CD4-positive, CD25-positive, alpha-beta regulatory T cell (primary cell): ENCODE results near the gene H6PD. TPM values are rescaled to one million over a fixed set of nuclear protein-coding genes. Genes with fewer than 3 reads are reported as not detected.

Experiments used
- ATAC-seq, 2 donors: fragments of 150-1000 bp; cut with Tn5 transposase; one replicate each; pipeline ENCODE4 v1.10.0; 2021; ENCODE audit warnings: low read depth in 2 of 2, moderate number of reproducible peaks in 2 of 2, moderate library complexity in 1 of 2
- DNase-seq, 3 donors: peaks; one replicate each; pipeline versions ENCODE4 v3.0.0 to v3.0.0-alpha.2; 2012 to 2022; ENCODE audit warnings: mixed read lengths in 1 of 3
- H3K27ac ChIP-seq: one replicate; pipeline ENCODE4 v1.7.0; 2013; ENCODE audit warnings: mild to moderate bottlenecking, low read length; ENCODE audit not compliant: insufficient read depth, poor library complexity, severe bottlenecking
- H3K27me3 ChIP-seq: one replicate; pipeline ENCODE4 v1.7.0; 2013; ENCODE audit warnings: low read length; ENCODE audit not compliant: control insufficient read depth, insufficient read depth
- H3K36me3 ChIP-seq: one replicate; pipeline ENCODE4 v1.7.0; 2013; ENCODE audit warnings: mild to moderate bottlenecking, low read length, moderate library complexity; ENCODE audit not compliant: control insufficient read depth, insufficient read depth
- H3K4me1 ChIP-seq: 2 replicates; pipeline ENCODE4 v1.7.0; 2013; ENCODE audit warnings: mild to moderate bottlenecking, low read length; ENCODE audit not compliant: insufficient read depth, control insufficient read depth, poor library complexity, severe bottlenecking
- H3K4me3 ChIP-seq: one replicate; pipeline ENCODE4 v1.7.0; 2013; ENCODE audit warnings: low read depth, mild to moderate bottlenecking, low read length, moderate library complexity
- H3K9me3 ChIP-seq, 2 experiments: 1 replicate in 1 of 2; 2 replicates in 1 of 2; pipeline ENCODE4 v1.7.0; 2013; ENCODE audit warnings: low read length in 2 of 2, mild to moderate bottlenecking in 1 of 2, moderate library complexity in 1 of 2; ENCODE audit not compliant: control insufficient read depth in 2 of 2
- H3K27ac Mint-ChIP-seq, 3 donors: one replicate each; pipeline ENCODE4 v1.8.0; 2020 to 2022; ENCODE audit warnings: mild to moderate bottlenecking in 3 of 3, mixed read lengths in 3 of 3, moderate library complexity in 2 of 3
- H3K27me3 Mint-ChIP-seq: one replicate; pipeline ENCODE4 v1.8.0; 2022; ENCODE audit warnings: mild to moderate bottlenecking, mixed read lengths
- H3K36me3 Mint-ChIP-seq: one replicate; pipeline ENCODE4 v1.8.0; 2020; ENCODE audit warnings: mixed read lengths
- H3K4me1 Mint-ChIP-seq, 4 donors: one replicate each; pipeline ENCODE4 v1.8.0; 2020 to 2022; ENCODE audit warnings: mixed read lengths in 4 of 4, mild to moderate bottlenecking in 1 of 4
- H3K4me3 Mint-ChIP-seq, 4 donors: one replicate each; pipeline ENCODE4 v1.8.0; 2020 to 2022; ENCODE audit warnings: mild to moderate bottlenecking in 4 of 4, mixed read lengths in 4 of 4, moderate library complexity in 3 of 4
- H3K9me3 Mint-ChIP-seq, 7 donors: one replicate each; pipeline ENCODE4 v1.8.0; 2020 to 2022; ENCODE audit warnings: mixed read lengths in 7 of 7, mild to moderate bottlenecking in 3 of 7, moderate library complexity in 2 of 7
- polyA plus RNA-seq, 4 donors: library from polyadenylated mRNA; unstranded; fragments of 300-500 nt; fragmentation: Illumina TruSeq; gene quantifications; one replicate each; pipeline ENCODE4 v1.2.3, GENCODE V29; 2021
- total RNA-seq: library from RNA; stranded (reverse); gene quantifications from one replicate; pipeline ENCODE4 v1.2.3, GENCODE V29; 2022

The H6PD gene
- total and polyA plus RNA-seq, 5 donors from 2014 or later = 7.8 to 19.4 (median 8.9) TPM

DNA sequence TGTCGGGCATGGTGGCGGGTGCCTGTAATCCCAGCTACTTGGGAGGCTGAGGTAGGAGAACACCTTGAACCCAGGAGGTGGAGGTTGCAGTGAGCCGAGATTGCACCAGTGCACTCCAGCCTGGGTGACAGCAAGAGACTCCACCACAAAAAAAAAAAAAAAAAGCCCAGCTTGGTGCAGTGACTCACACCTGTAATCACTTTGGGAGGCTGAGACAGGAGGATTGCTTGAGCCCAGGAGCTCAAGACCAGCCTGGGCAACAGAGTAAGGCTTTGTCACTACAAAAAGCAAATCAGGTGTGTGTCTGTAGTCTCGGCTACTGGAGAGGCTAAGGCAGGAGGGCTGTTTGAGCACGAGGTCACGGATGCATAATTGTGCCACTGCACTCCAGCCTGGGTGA lies 5.0 kb upstream of the H6PD start:
- Mint-ChIP-seq H3K27ac (no peak overlapping the region), H3K36me3 (no peaks in the 10 kb centered on the region), H3K9me3 (no peaks in the 10 kb centered on the region), H3K4me3 (no peak overlapping the region), H3K27me3 (peaks cover 6% of the 10 kb centered on the region), H3K4me1 (peaks cover 0 to 8% (median 3%) of the 10 kb centered on the region in 4 donors)
- no peaks in the 10 kb centered on the region for H3K36me3 ChIP-seq
- H3K4me3 ChIP-seq = no peak overlapping the region
- H3K4me1 ChIP-seq = peaks cover 4% of the 10 kb centered on the region
- H3K9me3 ChIP-seq = no peaks in the 10 kb centered on the region
- ATAC-seq (no peak), DNase-seq (no peak)
- H3K27ac ChIP-seq = no peak overlapping the region
- peaks cover 2% of the 10 kb centered on the region for H3K27me3 ChIP-seq

DNA sequence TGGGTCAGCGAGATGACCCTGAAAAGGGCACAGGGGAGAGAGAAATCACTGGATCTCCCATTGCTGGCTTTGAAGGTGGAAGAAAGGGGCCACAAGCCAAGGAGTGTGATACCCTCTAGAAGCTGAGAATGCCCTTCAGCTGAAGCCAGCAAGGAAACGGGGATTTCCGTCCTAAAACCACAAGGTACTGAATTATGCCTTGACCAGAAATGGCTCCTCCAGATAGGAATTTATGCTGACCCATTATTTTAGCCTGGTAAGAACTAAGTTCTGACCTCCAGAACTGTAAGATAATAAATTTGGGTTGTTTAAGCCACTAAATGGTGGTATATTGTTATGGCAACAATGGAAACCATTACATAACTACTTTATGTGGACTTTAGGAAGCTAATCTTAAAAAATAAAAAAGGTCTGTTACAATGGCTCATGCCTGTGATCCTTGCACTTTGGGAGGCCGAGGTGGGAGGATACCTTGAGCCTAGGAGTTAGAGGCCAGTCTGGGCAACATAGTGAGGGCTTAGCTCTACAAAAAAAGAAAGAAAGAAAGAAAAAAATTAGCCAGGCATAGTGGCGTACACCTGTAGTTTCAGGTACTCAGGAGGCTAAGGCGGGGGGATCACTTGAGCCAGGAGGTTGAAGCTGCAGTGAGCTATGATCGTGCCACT lies 3.6 kb upstream of the H6PD start:
- Mint-ChIP-seq H3K27me3 (peaks cover 6% of the 10 kb centered on the region), H3K4me3 (peak overlapping the region in 1 of 4 donors; percentile 80), H3K9me3 (no peaks in the 10 kb centered on the region), H3K27ac (peak overlapping the region in 1 of 3 donors; percentile 15), H3K4me1 (peaks cover 0 to 14% (median 5%) of the 10 kb centered on the region in 4 donors), H3K36me3 (no peaks in the 10 kb centered on the region)
- H3K27ac ChIP-seq = no peak overlapping the region
- H3K4me3 ChIP-seq = no peak overlapping the region
- peaks cover 13% of the 10 kb centered on the region for H3K4me1 ChIP-seq
- no peaks in the 10 kb centered on the region for H3K36me3 ChIP-seq
- peaks cover 2% of the 10 kb centered on the region for H3K27me3 ChIP-seq
- DNase-seq (no peak), ATAC-seq (no peak)
- H3K9me3 ChIP-seq = no peaks in the 10 kb centered on the region

DNA sequence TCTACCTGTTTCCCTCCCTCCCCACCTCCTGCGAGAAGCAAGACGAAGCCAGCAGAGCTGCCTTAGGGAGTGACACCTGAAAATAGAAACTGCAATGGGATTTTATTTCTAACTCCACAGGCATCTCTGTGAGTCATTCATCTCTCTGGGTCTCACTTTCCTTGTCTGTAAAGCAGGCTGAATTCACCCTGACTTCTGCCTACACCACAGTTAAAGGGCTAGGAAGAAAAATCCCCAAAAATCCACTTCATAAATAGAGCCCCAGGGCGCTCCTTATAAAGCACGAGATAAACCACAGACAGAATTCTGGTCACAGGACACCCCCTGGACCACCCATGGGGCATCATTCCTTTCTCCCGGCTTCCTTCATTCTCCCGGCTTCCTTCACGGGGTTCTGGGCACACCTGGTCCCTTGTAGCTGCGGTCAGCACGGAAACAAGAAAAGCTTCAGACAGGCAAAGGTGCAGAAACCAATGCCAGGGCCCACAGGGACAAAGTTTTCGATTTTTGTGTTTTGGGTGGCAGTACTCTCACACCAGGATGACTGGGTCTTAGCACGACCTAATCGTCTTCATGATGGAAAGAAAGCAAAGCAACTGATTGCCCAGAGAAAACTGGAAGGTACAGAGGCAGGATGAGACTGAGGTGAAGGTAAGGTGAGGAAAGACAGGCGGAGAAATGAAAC lies 2.8 kb upstream of the H6PD start:
- no peak overlapping the region for H3K4me3 ChIP-seq
- H3K36me3 Mint-ChIP-seq = no peaks in the 10 kb centered on the region
- H3K27ac ChIP-seq = no peak overlapping the region
- H3K4me1 Mint-ChIP-seq = peaks cover 0 to 17% (median 7%) of the 10 kb centered on the region in 4 donors
- DNase-seq = no peak
- H3K36me3 ChIP-seq = no peaks in the 10 kb centered on the region
- peak overlapping the region in 2 of 4 donors; percentile 0 to 82 for H3K4me3 Mint-ChIP-seq
- H3K9me3 ChIP-seq = no peaks in the 10 kb centered on the region
- H3K4me1 ChIP-seq = peaks cover 19% of the 10 kb centered on the region
- H3K27me3 ChIP-seq = peaks cover 2% of the 10 kb centered on the region
- no peak for ATAC-seq
- no peak overlapping the region for H3K27ac Mint-ChIP-seq
- peaks cover 6% of the 10 kb centered on the region for H3K27me3 Mint-ChIP-seq
- H3K9me3 Mint-ChIP-seq = no peaks in the 10 kb centered on the region

DNA sequence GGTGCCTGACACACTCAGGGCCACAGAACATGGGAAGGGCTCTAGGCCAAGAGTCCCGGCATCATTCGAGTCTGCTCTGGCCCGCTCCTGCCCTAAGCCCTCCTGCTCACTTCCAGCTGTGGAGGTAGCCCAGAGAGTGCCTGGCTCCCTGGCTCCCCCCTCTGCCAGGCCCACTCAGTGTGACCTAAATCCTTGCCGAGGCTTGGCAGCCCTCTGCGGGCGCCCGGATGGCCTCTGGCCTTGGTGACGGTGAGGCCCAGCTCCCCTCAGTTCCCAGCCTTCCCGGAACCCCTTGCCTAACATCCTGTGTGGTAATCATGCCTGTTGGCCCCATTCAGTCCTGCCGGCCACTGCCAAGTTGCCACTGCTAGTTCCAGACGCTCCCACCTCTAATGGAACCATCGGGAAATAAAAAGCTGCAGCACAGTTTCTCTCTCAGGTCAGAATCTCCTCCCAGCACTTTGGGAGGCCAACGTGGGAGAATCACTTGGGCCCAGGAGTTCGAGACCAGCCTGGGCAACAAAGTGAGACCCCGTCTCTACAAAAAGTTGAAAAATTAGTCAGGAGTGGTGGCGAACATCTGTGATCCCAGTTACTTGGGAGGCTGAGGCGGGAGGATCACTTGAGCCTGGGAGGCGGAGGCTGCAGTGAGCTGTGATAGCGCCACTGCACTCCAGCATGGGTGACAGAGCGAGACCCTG lies 1.2 kb upstream of the H6PD start:
- H3K27ac ChIP-seq = no peak overlapping the region
- Mint-ChIP-seq H3K4me3 (peak overlapping the region; percentile 76 to 97 (median 96)), H3K27ac (no peak overlapping the region), H3K27me3 (peaks cover under 1% of the 10 kb centered on the region), H3K36me3 (peaks cover 6% of the 10 kb centered on the region), H3K9me3 (no peaks in the 10 kb centered on the region), H3K4me1 (peaks cover 9 to 31% (median 16%) of the 10 kb centered on the region in 4 donors)
- no peaks in the 10 kb centered on the region for H3K27me3 ChIP-seq
- H3K9me3 ChIP-seq = no peaks in the 10 kb centered on the region
- H3K36me3 ChIP-seq = no peaks in the 10 kb centered on the region
- DNase-seq = no peak
- H3K4me3 ChIP-seq = no peak overlapping the region
- no peak for ATAC-seq
- H3K4me1 ChIP-seq = peaks cover 21% of the 10 kb centered on the region

DNA sequence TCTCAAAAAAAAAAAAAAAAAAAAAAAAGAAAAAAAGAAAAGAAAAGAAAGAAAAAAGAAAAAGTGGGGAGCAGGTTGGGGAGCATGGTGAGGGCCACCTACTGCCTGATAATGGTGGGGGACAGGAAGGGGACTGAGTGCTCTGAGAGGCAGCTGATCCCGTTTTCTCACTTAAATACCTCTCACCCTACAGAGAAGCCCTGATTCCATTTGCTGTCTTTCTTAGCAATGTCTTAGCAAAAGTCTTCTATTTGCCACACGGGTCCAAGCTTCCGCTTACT lies 692 bp upstream of the H6PD start:
- H3K4me1 ChIP-seq = peaks cover 21% of the 10 kb centered on the region
- Mint-ChIP-seq H3K9me3 (no peaks in the 10 kb centered on the region), H3K27me3 (no peaks in the 10 kb centered on the region), H3K36me3 (peaks cover 6% of the 10 kb centered on the region), H3K27ac (peak overlapping the region in 2 of 3 donors; percentile 93 to 98), H3K4me1 (peaks cover 14 to 36% (median 20%) of the 10 kb centered on the region in 4 donors), H3K4me3 (peak overlapping the region; percentile 89 to 97 (median 96))
- H3K9me3 ChIP-seq = no peaks in the 10 kb centered on the region
- peak overlapping the region; percentile 65 for H3K4me3 ChIP-seq
- no peak for DNase-seq
- no peaks in the 10 kb centered on the region for H3K36me3 ChIP-seq
- no peak for ATAC-seq
- H3K27ac ChIP-seq = peak overlapping the region; percentile 72
- no peaks in the 10 kb centered on the region for H3K27me3 ChIP-seq

DNA sequence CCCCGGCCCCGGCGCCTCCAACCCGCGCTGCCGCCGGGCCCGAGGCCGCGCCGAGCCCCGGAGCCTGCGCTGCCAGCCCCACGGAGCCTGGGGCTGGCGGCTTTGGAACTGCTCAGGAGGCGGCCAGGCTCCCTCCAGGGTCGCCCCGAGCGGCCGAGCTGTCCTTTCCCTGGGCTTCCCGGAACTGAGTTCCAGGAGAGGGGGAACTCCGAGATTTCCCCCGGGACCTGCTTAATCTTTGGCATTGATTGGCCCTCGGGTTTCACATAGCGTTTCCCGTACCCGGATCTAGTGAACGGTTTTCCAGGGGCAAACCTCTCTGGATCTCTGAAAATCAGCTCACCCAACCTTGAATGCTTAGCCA lies 504 bp downstream of the H6PD start:
- H3K4me3 Mint-ChIP-seq = peak overlapping the region; percentile 88 to 96 (median 88)
- Histone ChIP-seq H3K4me3 (peak overlapping the region; percentile 82), H3K27me3 (no peaks in the 10 kb centered on the region), H3K4me1 (peaks cover 32% of the 10 kb centered on the region), H3K9me3 (no peaks in the 10 kb centered on the region), H3K27ac (peak overlapping the region; percentile 72), H3K36me3 (no peaks in the 10 kb centered on the region)
- H3K4me1 Mint-ChIP-seq = peaks cover 26 to 48% (median 29%) of the 10 kb centered on the region in 4 donors
- H3K27ac Mint-ChIP-seq = peak overlapping the region in 2 of 3 donors; percentile 46 to 82
- ATAC-seq (no peak), DNase-seq (no peak)
- H3K36me3 Mint-ChIP-seq = peaks cover 6% of the 10 kb centered on the region
- H3K27me3 Mint-ChIP-seq = no peaks in the 10 kb centered on the region
- H3K9me3 Mint-ChIP-seq = no peaks in the 10 kb centered on the region

DNA sequence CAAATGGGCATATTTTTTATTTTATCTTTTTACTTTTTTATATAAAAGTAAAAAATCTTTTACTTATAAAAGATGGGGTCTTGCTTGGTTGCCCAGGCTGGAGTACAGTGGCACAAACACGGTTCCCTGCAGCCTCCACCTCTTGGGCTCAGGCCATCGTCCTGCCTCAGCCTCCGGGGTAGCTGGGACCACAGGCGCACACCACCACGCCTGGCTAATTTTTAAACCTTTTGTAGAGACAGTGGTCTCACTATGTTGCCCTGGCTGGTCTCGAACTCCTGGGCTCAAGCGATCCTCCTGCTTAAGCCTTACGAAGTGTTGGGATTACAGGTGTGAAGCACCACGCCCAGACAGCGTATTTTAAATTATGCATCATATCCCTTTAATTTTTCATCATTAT lies 986 bp downstream of the H6PD start:
- no peaks in the 10 kb centered on the region for H3K9me3 ChIP-seq
- H3K36me3 Mint-ChIP-seq = peaks cover 6% of the 10 kb centered on the region
- H3K4me3 ChIP-seq = peak overlapping the region; percentile 82
- H3K4me3 Mint-ChIP-seq = peak overlapping the region; percentile 88 to 96 (median 90)
- no peaks in the 10 kb centered on the region for H3K9me3 Mint-ChIP-seq
- H3K27ac ChIP-seq = peak overlapping the region; percentile 72
- no peaks in the 10 kb centered on the region for H3K27me3 ChIP-seq
- peaks cover 36% of the 10 kb centered on the region for H3K4me1 ChIP-seq
- DNase-seq = no peak
- H3K4me1 Mint-ChIP-seq = peaks cover 30 to 53% (median 32%) of the 10 kb centered on the region in 4 donors
- H3K27me3 Mint-ChIP-seq = no peaks in the 10 kb centered on the region
- ATAC-seq = no peak
- peak overlapping the region; percentile 9 to 82 (median 46) for H3K27ac Mint-ChIP-seq
- no peaks in the 10 kb centered on the region for H3K36me3 ChIP-seq
